Activated CD4-positive, alpha-beta T cell treated with anti-CD3 and anti-CD28 coated beads, Interleukin-2, amount 10 ng/mL, durations not matched to agents 7 days and 5 days (primary cell): ENCODE measurements around the gene NFASC. TPM values are rescaled to one million over a fixed set of nuclear protein-coding genes. Genes with fewer than 3 reads are reported as not detected.

ENCODE experiments used
- CTCF ChIA-PET: fragments of 350-600 bp; sonication (Branson Sonifier 250); formaldehyde crosslinking; loops from one replicate; lab custom pipeline; 2021; ENCODE audit warnings: antibody characterized with exemption; lab: Charles Lee
- POLR2A ChIA-PET: fragments of 350-600 bp; sonication (Branson Sonifier 250); formaldehyde crosslinking; loops from one replicate; lab custom pipeline; 2021; ENCODE audit warnings: antibody characterized with exemption; lab: Charles Lee
- DNase-seq: peaks from one replicate; pipeline ENCODE4 v3.0.0-alpha.2; 2020
- H3K27ac Mint-ChIP-seq: one replicate; pipeline ENCODE4 v1.8.0; 2021; ENCODE audit warnings: mild to moderate bottlenecking, moderate library complexity, mixed read lengths
- H3K27me3 Mint-ChIP-seq: one replicate; pipeline ENCODE4 v1.8.0; 2021; ENCODE audit warnings: mixed read lengths
- H3K36me3 Mint-ChIP-seq: one replicate; pipeline ENCODE4 v1.8.0; 2021; ENCODE audit warnings: low read depth, mixed read lengths
- H3K4me1 Mint-ChIP-seq: one replicate; pipeline ENCODE4 v1.8.0; 2021; ENCODE audit warnings: mixed read lengths
- H3K4me3 Mint-ChIP-seq: one replicate; pipeline ENCODE4 v1.8.0; 2021; ENCODE audit warnings: mild to moderate bottlenecking, moderate library complexity, mixed read lengths
- H3K9me3 Mint-ChIP-seq: one replicate; pipeline ENCODE4 v1.8.0; 2021; ENCODE audit warnings: mixed read lengths
- total RNA-seq, 2 experiments: library from RNA; stranded (reverse); gene quantifications; one replicate each; pipeline ENCODE4 v1.2.3, GENCODE V29; 2021

NFASC gene
- total RNA-seq, 2 experiments from 2014 or later, result 0.23 TPM; not detected in 1

GRCh38 chr1:204974327-204974726 is 103.7 kb downstream of the NFASC start:
- Mint-ChIP-seq H3K4me3 (no peak overlapping the region), H3K27ac (no peak overlapping the region), H3K36me3 (no peaks in the 10 kb centered on the region), H3K9me3 (no peaks in the 10 kb centered on the region), H3K4me1 (peaks cover 11% of the 10 kb centered on the region), H3K27me3 (peaks cover 18% of the 10 kb centered on the region)
- POLR2A ChIA-PET, result interaction anchor here (0.6 kb wide), 1 partner anchor 135 kb away, joined by 8 read pairs; no protein-coding TSS in a partner anchor
- CTCF ChIA-PET, result interaction anchor here (1.6 to 4.0 kb wide), 3 partner anchors 15 to 87 kb away, joined by 3 to 17 read pairs (median 7); no protein-coding TSS in a partner anchor
- DNase-seq, result no peak

GRCh38 chr1:204975021-204975420 is 104.4 kb downstream of the NFASC start:
- Mint-ChIP-seq H3K36me3 (no peaks in the 10 kb centered on the region), H3K27ac (no peak overlapping the region), H3K27me3 (peaks cover 18% of the 10 kb centered on the region), H3K4me1 (peaks cover 11% of the 10 kb centered on the region), H3K9me3 (no peaks in the 10 kb centered on the region), H3K4me3 (no peak overlapping the region)
- POLR2A ChIA-PET, result no interaction called here
- no peak for DNase-seq
- CTCF ChIA-PET, result interaction anchor here (0.9 to 4.0 kb wide), 4 partner anchors 14 to 280 kb away, joined by 3 to 17 read pairs (median 5); no protein-coding TSS in a partner anchor

- CTCF ChIA-PET, result interaction anchor here (0.9 to 4.0 kb wide), 4 partner anchors 14 to 279 kb away, joined by 3 to 17 read pairs (median 5); no protein-coding TSS in a partner anchor
- Mint-ChIP-seq H3K36me3 (no peaks in the 10 kb centered on the region), H3K9me3 (no peaks in the 10 kb centered on the region), H3K27me3 (peaks cover 18% of the 10 kb centered on the region), H3K4me1 (peaks cover 11% of the 10 kb centered on the region), H3K4me3 (no peak overlapping the region), H3K27ac (no peak overlapping the region)
- POLR2A ChIA-PET, result no interaction called here
- DNase-seq, result peak; percentile 58
Observed at GRCh38 chr1:204975568-204976235, 105.0 kb downstream of the NFASC start.

GRCh38 chr1:204976646-204977045 is 106.0 kb downstream of the NFASC start:
- H3K27ac Mint-ChIP-seq, result no peak overlapping the region
- no peak for DNase-seq
- no peaks in the 10 kb centered on the region for H3K36me3 Mint-ChIP-seq
- H3K4me1 Mint-ChIP-seq, result peaks cover 7% of the 10 kb centered on the region
- H3K4me3 Mint-ChIP-seq, result no peak overlapping the region
- ChIA-PET CTCF (interaction anchor here (1.4 to 4.0 kb wide), 4 partner anchors 13 to 279 kb away, joined by 3 to 17 read pairs (median 6); no protein-coding TSS in a partner anchor), POLR2A (no interaction called here)
- no peaks in the 10 kb centered on the region for H3K9me3 Mint-ChIP-seq
- peaks cover 11% of the 10 kb centered on the region for H3K27me3 Mint-ChIP-seq

GRCh38 chr1:204977318-204977717 is 106.7 kb downstream of the NFASC start:
- ChIA-PET CTCF (interaction anchor here (1.4 to 4.0 kb wide), 3 partner anchors 15 to 278 kb away, joined by 3 to 17 read pairs (median 4); no protein-coding TSS in a partner anchor), POLR2A (no interaction called here)
- DNase-seq, result no peak
- Mint-ChIP-seq H3K27ac (no peak overlapping the region), H3K4me3 (no peak overlapping the region), H3K36me3 (no peaks in the 10 kb centered on the region), H3K4me1 (peaks cover 4% of the 10 kb centered on the region), H3K27me3 (peaks cover 7% of the 10 kb centered on the region), H3K9me3 (no peaks in the 10 kb centered on the region)

- H3K36me3 Mint-ChIP-seq, result no peaks in the 10 kb centered on the region
- ChIA-PET CTCF (no interaction called here), POLR2A (no interaction called here)
- H3K4me3 Mint-ChIP-seq, result no peak overlapping the region
- no peak overlapping the region for H3K27ac Mint-ChIP-seq
- no peaks in the 10 kb centered on the region for H3K9me3 Mint-ChIP-seq
- H3K4me1 Mint-ChIP-seq, result peaks cover 8% of the 10 kb centered on the region
- peaks cover 8% of the 10 kb centered on the region for H3K27me3 Mint-ChIP-seq
- no peak for DNase-seq
Observed at GRCh38 chr1:204978782-204979181, 108.1 kb downstream of the NFASC start.

- no peak for DNase-seq
- no peak overlapping the region for H3K27ac Mint-ChIP-seq
- H3K4me3 Mint-ChIP-seq, result no peak overlapping the region
- ChIA-PET CTCF (interaction anchor here (1.1 to 1.7 kb wide), 3 partner anchors 17 to 172 kb away, joined by 3 to 4 read pairs (median 3); no protein-coding TSS in a partner anchor), POLR2A (no interaction called here)
- no peaks in the 10 kb centered on the region for H3K9me3 Mint-ChIP-seq
- H3K36me3 Mint-ChIP-seq, result no peaks in the 10 kb centered on the region
- peaks cover 8% of the 10 kb centered on the region for H3K4me1 Mint-ChIP-seq
- H3K27me3 Mint-ChIP-seq, result peaks cover 8% of the 10 kb centered on the region
Observed at GRCh38 chr1:204979306-204979705, 108.6 kb downstream of the NFASC start.

- no peak overlapping the region for H3K4me3 Mint-ChIP-seq
- peaks cover 8% of the 10 kb centered on the region for H3K27me3 Mint-ChIP-seq
- peaks cover 8% of the 10 kb centered on the region for H3K4me1 Mint-ChIP-seq
- CTCF ChIA-PET, result interaction anchor here (1.1 to 1.8 kb wide), 4 partner anchors 16 to 276 kb away, joined by 3 to 4 read pairs (median 4); no protein-coding TSS in a partner anchor
- no peaks in the 10 kb centered on the region for H3K36me3 Mint-ChIP-seq
- DNase-seq, result no peak
- POLR2A ChIA-PET, result no interaction called here
- H3K9me3 Mint-ChIP-seq, result no peaks in the 10 kb centered on the region
- H3K27ac Mint-ChIP-seq, result no peak overlapping the region
Observed at GRCh38 chr1:204979891-204980649, 109.4 kb downstream of the NFASC start.

- Mint-ChIP-seq H3K36me3 (no peaks in the 10 kb centered on the region), H3K4me3 (no peak overlapping the region), H3K27ac (no peak overlapping the region), H3K4me1 (peaks cover 8% of the 10 kb centered on the region), H3K27me3 (peaks cover 10% of the 10 kb centered on the region), H3K9me3 (no peaks in the 10 kb centered on the region)
- POLR2A ChIA-PET, result no interaction called here
- DNase-seq, result no peak
- CTCF ChIA-PET, result interaction anchor here (1.7 to 1.8 kb wide), 2 partner anchors 174 to 276 kb away, joined by 4 read pairs; no protein-coding TSS in a partner anchor
Observed at GRCh38 chr1:204980840-204981405, 110.3 kb downstream of the NFASC start.

GRCh38 chr1:204983136-204983535 is 112.5 kb downstream of the NFASC start:
- peaks cover 8% of the 10 kb centered on the region for H3K4me1 Mint-ChIP-seq
- peaks cover 10% of the 10 kb centered on the region for H3K27me3 Mint-ChIP-seq
- DNase-seq, result no peak
- CTCF ChIA-PET, result no interaction called here
- H3K27ac Mint-ChIP-seq, result no peak overlapping the region
- H3K36me3 Mint-ChIP-seq, result no peaks in the 10 kb centered on the region
- no peak overlapping the region for H3K4me3 Mint-ChIP-seq
- POLR2A ChIA-PET, result no interaction called here
- no peaks in the 10 kb centered on the region for H3K9me3 Mint-ChIP-seq

- no peak for DNase-seq
- no peaks in the 10 kb centered on the region for H3K9me3 Mint-ChIP-seq
- H3K27me3 Mint-ChIP-seq, result peaks cover 10% of the 10 kb centered on the region
- no peaks in the 10 kb centered on the region for H3K36me3 Mint-ChIP-seq
- ChIA-PET CTCF (no interaction called here), POLR2A (no interaction called here)
- no peak overlapping the region for H3K4me3 Mint-ChIP-seq
- peaks cover 8% of the 10 kb centered on the region for H3K4me1 Mint-ChIP-seq
- H3K27ac Mint-ChIP-seq, result no peak overlapping the region
Observed at GRCh38 chr1:204983881-204984280, 113.2 kb downstream of the NFASC start.

- Mint-ChIP-seq H3K4me1 (peaks cover 8% of the 10 kb centered on the region), H3K4me3 (no peak overlapping the region), H3K9me3 (no peaks in the 10 kb centered on the region), H3K36me3 (no peaks in the 10 kb centered on the region), H3K27me3 (peaks cover 10% of the 10 kb centered on the region), H3K27ac (no peak overlapping the region)
- CTCF ChIA-PET, result no interaction called here
- no peak for DNase-seq
- POLR2A ChIA-PET, result no interaction called here
Observed at GRCh38 chr1:204984499-204984898, 113.8 kb downstream of the NFASC start.
